Measurements from ENCODE around the gene KRT10. TPM values are rescaled to one million over a fixed set of nuclear protein-coding genes. Genes with fewer than 3 reads are reported as not detected.
"Not testable (repeated sequence)": the region's sequence is repeated elsewhere in the genome, so short reads cannot be mapped to it uniquely, and the experiment has no call there.

KRT10 gene
- total RNA-seq, 8 experiments from 2014 or later, result 15.4 to 62.1 (median 27.3) TPM

GRCh38 chr17:40815381-40815780, 7.0 kb downstream of the KRT10 start:
- H3K4me3 ChIP-seq, result no peak overlapping the region
- H3K27ac ChIP-seq, result no peak overlapping the region
- WGBS, 10 experiments, result 100% methylated on average over 1 of the region's 1 CpG; no CpG with 5 or more reads in 3 of the 10 experiments
- in situ Hi-C loops (cut with MboI; ENCODE audit: low pct_unique_long_range_greater_than_20kb in 2 of 9, low sequenced_read_pairs in 9 of 9, unreplicated experiment in 9 of 9), result loop anchor here in 4 of 9 experiments (10.0 to 25.0 kb wide), 2 partner anchors 847 to 849 kb away; no protein-coding TSS in a partner anchor
- no peak for ATAC-seq (replicated peaks in 6 of 8)
- H3K4me1 ChIP-seq (replicated peaks in 1 of 2), result peaks cover 6 to 16% of the 10 kb centered on the region in 2 donors

DNA sequence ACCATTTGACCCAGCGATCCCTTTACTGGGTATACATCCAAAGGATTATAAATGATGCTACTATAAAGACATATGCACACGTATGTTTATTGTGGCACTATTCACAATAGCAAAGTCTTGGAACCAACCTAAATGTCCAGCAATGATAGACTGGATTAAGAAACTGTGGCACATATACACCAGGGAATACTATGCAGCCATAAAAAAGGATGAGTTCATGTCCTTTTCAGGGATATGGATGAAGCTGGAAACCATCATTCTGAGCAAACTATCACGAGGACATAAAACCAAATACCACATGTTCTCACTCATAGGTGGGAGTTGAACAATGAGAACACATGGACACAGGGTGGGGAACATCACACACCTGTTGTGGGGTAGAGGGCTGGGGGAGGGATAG, 7.8 kb downstream of the KRT10 start:
- not testable (repeated sequence) for H3K4me3 ChIP-seq; H3K27ac ChIP-seq; ATAC-seq (replicated peaks in 6 of 8); H3K4me1 ChIP-seq (replicated peaks in 1 of 2)
- 37 to 100% (median 72%) methylated on average over 1 to 2 of the region's 3 CpGs; no CpG with 5 or more reads in 1 of the 10 experiments for WGBS, 10 experiments
- in situ Hi-C loops (cut with MboI; ENCODE audit: low pct_unique_long_range_greater_than_20kb in 2 of 9, low sequenced_read_pairs in 9 of 9, unreplicated experiment in 9 of 9), result loop anchor here in 4 of 9 experiments (10.0 to 25.0 kb wide), 2 partner anchors 848 to 850 kb away; no protein-coding TSS in a partner anchor

DNA sequence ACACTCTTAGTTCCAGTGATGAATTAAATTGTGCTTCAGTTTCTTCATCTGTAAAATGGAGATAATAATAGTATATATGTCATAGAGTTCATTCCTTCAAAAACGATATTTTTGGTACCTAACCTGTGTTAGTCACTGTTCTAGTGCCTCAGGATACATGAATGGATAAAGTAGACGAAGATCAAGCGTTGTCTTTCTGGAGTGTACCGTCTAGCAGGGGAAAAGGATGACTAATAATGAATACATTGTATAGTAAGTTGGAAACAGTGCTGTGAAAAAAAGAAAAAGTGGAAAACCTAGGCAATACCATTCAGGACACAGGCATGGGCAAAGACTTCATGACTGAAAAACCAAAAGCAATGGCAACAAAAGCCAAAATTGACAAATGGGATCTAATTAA, 8.6 kb downstream of the KRT10 start:
- H3K27ac ChIP-seq, result no peak overlapping the region
- peaks cover 0 to 6% of the 10 kb centered on the region in 2 donors for H3K4me1 ChIP-seq (replicated peaks in 1 of 2)
- no peak overlapping the region for H3K4me3 ChIP-seq
- 50 to 90% (median 68%) methylated on average over 1 to 4 of the region's 4 CpGs; no CpG with 5 or more reads in 1 of the 10 experiments for WGBS, 10 experiments
- in situ Hi-C loops (cut with MboI; ENCODE audit: low pct_unique_long_range_greater_than_20kb in 2 of 9, low sequenced_read_pairs in 9 of 9, unreplicated experiment in 9 of 9), result loop anchor here in 4 of 9 experiments (10.0 to 25.0 kb wide), 2 partner anchors 848 to 851 kb away; no protein-coding TSS in a partner anchor
- ATAC-seq (replicated peaks in 6 of 8), result no peak

GRCh38 chr17:40812639-40813038, 9.8 kb downstream of the KRT10 start:
- ATAC-seq (replicated peaks in 6 of 8), result no peak
- 54 to 90% (median 81%) methylated on average over 1 to 3 of the region's 3 CpGs for WGBS, 10 experiments
- in situ Hi-C loops (cut with MboI; ENCODE audit: low pct_unique_long_range_greater_than_20kb in 2 of 9, low sequenced_read_pairs in 9 of 9, unreplicated experiment in 9 of 9), result loop anchor here in 4 of 9 experiments (10.0 to 25.0 kb wide), 2 partner anchors 850 to 852 kb away; no protein-coding TSS in a partner anchor

GRCh38 chr17:40810494-40810893, 11.9 kb downstream of the KRT10 start:
- in situ Hi-C loops (cut with MboI; ENCODE audit: low pct_unique_long_range_greater_than_20kb in 2 of 9, low sequenced_read_pairs in 9 of 9, unreplicated experiment in 9 of 9), result loop anchor here in 4 of 9 experiments (10.0 to 25.0 kb wide), 2 partner anchors 852 to 854 kb away; no protein-coding TSS in a partner anchor
- no peak for ATAC-seq (replicated peaks in 6 of 8)
- WGBS, 10 experiments, result 0 to 97% (median 62%) methylated on average over 1 to 6 of the region's 6 CpGs

More at GRCh38 chr17:40812639-40813038, 9.8 kb downstream of the KRT10 start:
- Histone ChIP-seq H3K4me1 (replicated peaks in 1 of 2) (peaks cover 0 to under 1% of the 10 kb centered on the region in 2 donors), H3K27ac (no peak overlapping the region), H3K4me3 (no peak overlapping the region)

DNA sequence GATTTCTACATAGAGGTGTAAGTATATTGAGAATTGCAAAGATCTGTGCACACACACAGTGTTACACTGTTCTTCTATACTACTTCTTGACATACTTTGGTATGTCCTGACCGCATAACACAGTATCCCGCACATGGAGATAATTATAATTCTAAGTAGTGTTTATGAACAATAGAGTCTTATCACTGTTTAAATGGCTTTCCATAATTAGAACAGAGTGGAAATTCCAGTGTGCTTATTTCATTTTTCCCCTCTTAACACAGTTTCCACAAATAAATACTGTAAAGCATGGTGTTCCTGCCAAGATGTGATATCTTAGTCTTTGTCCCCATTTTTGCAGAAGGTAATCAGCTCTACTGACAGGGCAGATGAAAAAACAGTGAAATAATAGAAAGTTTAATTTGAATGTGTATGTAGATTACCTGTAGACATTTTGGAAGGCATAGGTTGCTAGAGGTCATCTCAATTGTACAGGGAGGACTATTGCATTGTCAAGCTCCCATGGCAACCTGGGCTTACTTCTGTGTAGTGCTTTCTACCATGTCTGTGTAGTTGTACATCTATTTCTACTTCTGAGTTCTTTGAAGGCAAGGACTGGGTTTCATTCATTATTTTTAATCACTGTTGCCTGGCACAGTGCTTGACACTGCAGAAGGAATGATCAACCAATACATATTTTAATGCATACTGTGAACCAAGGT, 12.5 kb downstream of the KRT10 start:
- Histone ChIP-seq H3K27ac (no peak overlapping the region), H3K4me3 (no peak overlapping the region), H3K4me1 (replicated peaks in 1 of 2) (no peaks in the 10 kb centered on the region)
- no peak for ATAC-seq (replicated peaks in 6 of 8)
- in situ Hi-C loops (cut with MboI; ENCODE audit: low pct_unique_long_range_greater_than_20kb in 2 of 9, low sequenced_read_pairs in 9 of 9, unreplicated experiment in 9 of 9), result loop anchor here in 5 of 9 experiments (10.0 to 25.0 kb wide), 2 partner anchors 852 to 855 kb away; no protein-coding TSS in a partner anchor
- 33 to 100% (median 79%) methylated on average over 1 to 2 of the region's 2 CpGs; no CpG with 5 or more reads in 3 of the 10 experiments for WGBS, 10 experiments

More at GRCh38 chr17:40810494-40810893, 11.9 kb downstream of the KRT10 start:
- H3K27ac ChIP-seq, result no peak overlapping the region
- H3K4me1 ChIP-seq (replicated peaks in 1 of 2), result no peaks in the 10 kb centered on the region
- H3K4me3 ChIP-seq, result no peak overlapping the region

DNA sequence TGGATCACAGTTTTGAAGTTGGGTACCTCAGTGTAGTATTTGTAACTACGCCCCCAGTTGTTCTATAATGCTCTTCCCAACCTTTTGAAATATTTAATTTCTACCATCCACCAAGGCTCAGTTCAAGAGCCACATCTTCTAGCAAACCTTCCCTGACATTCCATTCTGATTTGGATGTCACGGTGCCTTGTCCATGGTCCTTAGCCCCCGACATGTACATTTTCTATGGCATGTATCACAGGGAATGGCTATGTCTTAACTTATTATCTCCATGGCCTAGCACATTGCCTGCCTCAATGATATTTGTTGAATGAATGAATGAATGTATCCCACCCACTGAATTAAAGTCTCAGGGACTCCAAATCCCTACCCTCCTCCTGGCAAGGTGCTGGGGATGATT, 16.3 kb downstream of the KRT10 start:
- in situ Hi-C loops (cut with MboI; ENCODE audit: low pct_unique_long_range_greater_than_20kb in 2 of 9, low sequenced_read_pairs in 9 of 9, unreplicated experiment in 9 of 9), result loop anchor here in 4 of 9 experiments (10.0 to 25.0 kb wide), 2 partner anchors 856 to 859 kb away; no protein-coding TSS in a partner anchor
- Histone ChIP-seq H3K4me1 (replicated peaks in 1 of 2) (no peaks in the 10 kb centered on the region), H3K4me3 (no peak overlapping the region), H3K27ac (no peak overlapping the region)
- no peak for ATAC-seq (replicated peaks in 6 of 8)
- WGBS, 10 experiments, result 11 to 87% (median 50%) methylated on average over 1 to 3 of the region's 3 CpGs; no CpG with 5 or more reads in 2 of the 10 experiments

- Histone ChIP-seq H3K27ac (no peak overlapping the region), H3K4me1 (replicated peaks in 1 of 2) (no peaks in the 10 kb centered on the region), H3K4me3 (no peak overlapping the region)
- WGBS, 10 experiments, result 0 to 26% (median 16%) methylated on average over 2 to 13 of the region's 13 CpGs; no CpG with 5 or more reads in 1 of the 10 experiments
- in situ Hi-C loops (cut with MboI; ENCODE audit: low pct_unique_long_range_greater_than_20kb in 2 of 9, low sequenced_read_pairs in 9 of 9, unreplicated experiment in 9 of 9), result loop anchor here in 4 of 9 experiments (10.0 to 25.0 kb wide), 2 partner anchors 859 to 861 kb away; no protein-coding TSS in a partner anchor
- peak; percentile 87 to 97 (median 94) for ATAC-seq (replicated peaks in 6 of 8)
Observed at GRCh38 chr17:40803617-40804082, 18.8 kb downstream of the KRT10 start.

DNA sequence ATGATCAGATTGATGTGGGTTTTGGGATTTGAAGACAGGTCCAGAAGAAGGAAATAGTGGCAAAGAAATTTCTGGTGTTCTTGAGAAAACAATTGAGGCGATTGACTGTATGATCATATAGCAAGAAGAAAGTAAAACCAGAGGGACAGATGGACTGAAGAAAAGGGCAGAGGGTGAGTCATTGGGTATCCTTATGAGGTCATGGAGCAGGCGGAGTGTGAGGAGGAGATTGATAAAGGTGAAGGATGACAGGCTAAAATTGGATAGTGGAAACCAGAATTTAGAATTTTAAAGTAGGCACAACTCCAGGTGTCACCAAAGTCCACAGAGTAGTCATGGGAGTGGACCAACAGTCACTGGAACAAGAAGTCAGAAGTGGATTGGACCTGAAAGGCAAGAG, 21.3 kb downstream of the KRT10 start:
- Histone ChIP-seq H3K4me3 (no peak overlapping the region), H3K4me1 (replicated peaks in 1 of 2) (no peaks in the 10 kb centered on the region), H3K27ac (no peak overlapping the region)
- 25 to 79% (median 56%) methylated on average over 1 to 2 of the region's 2 CpGs for WGBS, 10 experiments
- in situ Hi-C loops (cut with MboI; ENCODE audit: low pct_unique_long_range_greater_than_20kb in 2 of 9, low sequenced_read_pairs in 9 of 9, unreplicated experiment in 9 of 9), result loop anchor here in 4 of 9 experiments (10.0 to 25.0 kb wide), 2 partner anchors 861 to 864 kb away; no protein-coding TSS in a partner anchor
- no peak for ATAC-seq (replicated peaks in 6 of 8)

DNA sequence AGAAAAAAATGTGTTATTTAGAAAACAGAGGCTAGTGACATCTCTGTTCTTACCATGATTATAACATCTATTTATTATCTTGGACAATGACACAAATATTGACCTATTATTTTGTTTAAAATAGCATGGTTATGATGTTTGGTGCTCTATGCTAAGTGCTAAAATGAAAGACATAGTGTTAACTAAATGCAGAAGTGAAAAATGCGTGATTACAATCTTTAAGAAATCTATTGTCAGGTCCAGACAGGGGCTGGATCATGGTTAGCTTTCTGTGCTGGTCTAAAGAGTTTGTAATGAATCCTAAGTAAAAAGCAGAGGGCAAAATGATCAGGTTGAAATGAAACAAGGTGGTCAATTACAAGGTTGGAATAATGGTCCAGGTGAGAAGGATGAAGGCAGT, 22.0 kb downstream of the KRT10 start:
- no peak for ATAC-seq (replicated peaks in 6 of 8)
- H3K4me3 ChIP-seq, result no peak overlapping the region
- H3K27ac ChIP-seq, result no peak overlapping the region
- in situ Hi-C loops (cut with MboI; ENCODE audit: low pct_unique_long_range_greater_than_20kb in 2 of 9, low sequenced_read_pairs in 9 of 9, unreplicated experiment in 9 of 9), result loop anchor here in 4 of 9 experiments (10.0 to 25.0 kb wide), 2 partner anchors 862 to 864 kb away; no protein-coding TSS in a partner anchor
- no peaks in the 10 kb centered on the region for H3K4me1 ChIP-seq (replicated peaks in 1 of 2)
- WGBS, 10 experiments, result 0 to 83% (median 44%) methylated on average over 1 of the region's 1 CpG; no CpG with 5 or more reads in 3 of the 10 experiments

DNA sequence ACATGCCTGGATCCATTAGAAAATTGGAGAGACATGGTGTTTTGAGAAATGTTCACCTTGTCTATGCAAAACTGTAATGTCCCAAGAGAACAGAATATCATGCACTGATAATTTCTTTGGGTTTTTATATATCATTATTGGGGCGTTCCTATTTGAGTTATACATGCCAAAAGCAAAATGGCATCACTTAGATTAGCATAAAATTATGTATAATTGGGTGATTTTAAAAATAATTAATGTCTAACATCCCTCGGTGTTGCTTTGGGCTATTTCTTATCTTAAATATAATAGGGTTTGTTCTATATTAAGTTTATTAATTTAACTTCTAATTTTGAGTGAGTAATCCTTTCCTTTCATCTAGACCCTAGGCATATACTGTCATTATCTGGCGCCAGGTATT, 22.6 kb downstream of the KRT10 start, which contains the start of gene KRT28:
TSS of gene KRT28 (minus strand) at position 101 of the 400 bp plus-strand sequence. CDS start at position 35, 66 bp downstream.
- ATAC-seq (replicated peaks in 6 of 8), result no peak
- no peak within 1 kb of the TSS for H3K27ac ChIP-seq
- 0 to 62% (median 48%) methylated on average over 1 to 3 of the region's 3 CpGs; no CpG with 5 or more reads in 1 of the 10 experiments for WGBS, 10 experiments
- H3K4me1 ChIP-seq (replicated peaks in 1 of 2), result no peaks in the 10 kb centered on the region
- in situ Hi-C loops (cut with MboI; ENCODE audit: low pct_unique_long_range_greater_than_20kb in 2 of 9, low sequenced_read_pairs in 9 of 9, unreplicated experiment in 9 of 9), result loop anchor here in 7 of 9 experiments (10.0 to 25.0 kb wide), 4 partner anchors 185 to 865 kb away; no protein-coding TSS in a partner anchor
- no peak within 1 kb of the TSS for H3K4me3 ChIP-seq

DNA sequence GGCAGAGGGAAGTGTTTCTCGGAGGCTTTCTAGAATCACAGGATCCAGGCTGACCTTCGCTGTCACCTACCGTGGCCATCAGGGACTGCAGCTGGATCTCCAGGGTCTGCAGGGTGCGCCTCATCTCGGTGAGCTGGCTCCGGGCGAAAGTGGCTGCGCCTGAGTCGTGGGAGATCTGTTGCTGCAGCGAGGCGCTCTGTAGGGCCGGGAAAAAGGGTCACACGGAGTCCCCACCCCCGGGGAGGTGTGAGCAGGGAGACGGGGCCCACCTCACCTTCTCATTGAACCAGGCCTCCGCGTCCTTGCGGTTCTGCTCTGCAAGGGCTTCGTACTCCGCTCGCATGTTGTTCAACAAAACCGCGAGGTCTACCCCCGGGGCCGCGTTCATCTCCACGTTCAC, 25.6 kb downstream of the KRT10 start:
- in situ Hi-C loops (cut with MboI; ENCODE audit: low pct_unique_long_range_greater_than_20kb in 2 of 9, low sequenced_read_pairs in 9 of 9, unreplicated experiment in 9 of 9), result loop anchor here in 3 of 9 experiments (10.0 to 25.0 kb wide), 2 partner anchors 182 to 185 kb away; no protein-coding TSS in a partner anchor
- ATAC-seq (replicated peaks in 6 of 8), result no peak
- WGBS, 10 experiments, result 71 to 100% (median 93%) methylated on average over 1 to 18 of the region's 27 CpGs; no CpG with 5 or more reads in 1 of the 10 experiments
- Histone ChIP-seq H3K4me3 (no peak overlapping the region), H3K27ac (no peak overlapping the region), H3K4me1 (replicated peaks in 1 of 2) (no peaks in the 10 kb centered on the region)

All from motor neuron (in vitro differentiated cells).